ENCODE results near the gene KLHDC1. TPM values are rescaled to one million over a fixed set of nuclear protein-coding genes. Genes with fewer than 3 reads are reported as not detected.

The KLHDC1 gene
- polyA plus RNA-seq, 1 of the 3 experiments (the other 2 are of a cell fraction), result 0.31 TPM

DNA sequence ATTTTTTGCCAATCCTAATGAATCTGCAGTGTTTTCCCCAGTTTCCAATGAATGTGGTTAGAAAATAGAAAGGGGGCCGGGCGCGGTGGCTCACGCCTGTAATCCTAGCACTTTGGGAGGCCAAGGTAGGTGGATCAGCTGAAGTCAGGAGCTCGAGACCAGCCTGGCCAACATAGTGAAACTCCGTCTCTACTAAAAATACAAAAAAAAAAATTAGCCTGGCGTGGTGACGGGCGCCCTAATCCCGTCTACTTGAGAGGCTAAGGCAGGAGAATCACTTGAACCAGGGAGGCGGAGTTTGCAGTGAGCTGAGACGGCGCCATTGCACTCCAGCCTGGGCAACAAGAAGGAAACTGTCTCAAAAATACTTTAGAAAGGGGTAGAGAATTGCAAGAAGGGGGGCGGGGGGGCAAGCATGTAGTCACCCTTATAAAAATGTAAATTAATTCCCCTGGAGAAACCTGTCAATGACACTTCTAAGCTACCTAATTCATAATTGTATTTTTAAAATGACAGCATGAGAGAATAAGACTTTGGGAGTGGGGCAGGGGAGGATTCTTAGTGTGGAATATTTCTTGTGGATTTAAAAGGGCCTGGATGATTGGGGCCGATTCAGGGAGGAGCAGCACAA lies 76.8 kb downstream of the KLHDC1 start:
- H3K9me2 ChIP-seq, result no peaks in the 10 kb centered on the region; the same call in 1 of the 2 replicates
- H3K4me1 ChIP-seq (ENCODE audit: control insufficient read depth in 1 of 2, insufficient read depth in 2 of 2, low read depth in 1 of 2, low read length in 1 of 2), result peaks cover 13 to 16% of the 10 kb centered on the region in 2 experiments; a peak in 3 of 4 replicates
- ChIA-PET POLR2A (interaction anchor here (0.7 to 1.1 kb wide), 2 partner anchors 77 to 81 kb away, joined by 3 to 5 read pairs; partner anchors contain the start of genes KLHDC1 and POLE2), CTCF (interaction anchor here (0.9 to 2.1 kb wide), 7 partner anchors 14 to 183 kb away, joined by 3 to 10 read pairs (median 3); partner anchors contain the start of gene NEMF)
- H3K4me2 ChIP-seq, result peak overlapping the region; percentile 96
- H3K27ac ChIP-seq (ENCODE audit: low read depth in 2 of 2, low read length in 1 of 2), result peak overlapping the region in 1 of 2 experiments; percentile 96; a peak in 2 of 4 replicates
- no peaks in the 10 kb centered on the region for H3K27me3 ChIP-seq (ENCODE audit: insufficient read depth)
- no peaks in the 10 kb centered on the region for H3K9me3 ChIP-seq
- peaks cover 23% of the 10 kb centered on the region for H3F3A ChIP-seq (replicated peaks; ENCODE audit: insufficient read depth)
- no peak for TF ChIP-seq FOXJ3 (CRISPR knock-in tag; IDR thresholded peaks at IDR 0.05)
- TF ChIP-seq, protein P1, sequence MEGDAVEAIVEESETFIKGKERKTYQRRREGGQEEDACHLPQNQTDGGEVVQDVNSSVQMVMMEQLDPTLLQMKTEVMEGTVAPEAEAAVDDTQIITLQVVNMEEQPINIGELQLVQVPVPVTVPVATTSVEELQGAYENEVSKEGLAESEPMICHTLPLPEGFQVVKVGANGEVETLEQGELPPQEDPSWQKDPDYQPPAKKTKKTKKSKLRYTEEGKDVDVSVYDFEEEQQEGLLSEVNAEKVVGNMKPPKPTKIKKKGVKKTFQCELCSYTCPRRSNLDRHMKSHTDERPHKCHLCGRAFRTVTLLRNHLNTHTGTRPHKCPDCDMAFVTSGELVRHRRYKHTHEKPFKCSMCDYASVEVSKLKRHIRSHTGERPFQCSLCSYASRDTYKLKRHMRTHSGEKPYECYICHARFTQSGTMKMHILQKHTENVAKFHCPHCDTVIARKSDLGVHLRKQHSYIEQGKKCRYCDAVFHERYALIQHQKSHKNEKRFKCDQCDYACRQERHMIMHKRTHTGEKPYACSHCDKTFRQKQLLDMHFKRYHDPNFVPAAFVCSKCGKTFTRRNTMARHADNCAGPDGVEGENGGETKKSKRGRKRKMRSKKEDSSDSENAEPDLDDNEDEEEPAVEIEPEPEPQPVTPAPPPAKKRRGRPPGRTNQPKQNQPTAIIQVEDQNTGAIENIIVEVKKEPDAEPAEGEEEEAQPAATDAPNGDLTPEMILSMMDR (IDR thresholded peaks at IDR 0.05), result no peak
- no peak for TF ChIP-seq GATA2 (CRISPR knock-in tag; IDR thresholded peaks at IDR 0.05)
- TF ChIP-seq MEF2A (IDR thresholded peaks at IDR 0.05; ENCODE audit: borderline replicate concordance, low read depth), result no peak
- no peak for TF ChIP-seq TAF1 (IDR thresholded peaks at IDR 0.05; ENCODE audit: borderline replicate concordance, low read depth, low read length)
- no peak for TF ChIP-seq POLR2AphosphoS5 (IDR thresholded peaks at IDR 0.05; ENCODE audit: low read depth, low read length)
- TF ChIP-seq JUND (IDR thresholded peaks at IDR 0.05), result no peak
- no peak for TF ChIP-seq SIN3A (IDR thresholded peaks at IDR 0.05; ENCODE audit: borderline replicate concordance, low read depth, low read length)
- no peak for TF ChIP-seq NFIC (IDR thresholded peaks at IDR 0.05; ENCODE audit: borderline replicate concordance)
- TF ChIP-seq, protein P2, sequence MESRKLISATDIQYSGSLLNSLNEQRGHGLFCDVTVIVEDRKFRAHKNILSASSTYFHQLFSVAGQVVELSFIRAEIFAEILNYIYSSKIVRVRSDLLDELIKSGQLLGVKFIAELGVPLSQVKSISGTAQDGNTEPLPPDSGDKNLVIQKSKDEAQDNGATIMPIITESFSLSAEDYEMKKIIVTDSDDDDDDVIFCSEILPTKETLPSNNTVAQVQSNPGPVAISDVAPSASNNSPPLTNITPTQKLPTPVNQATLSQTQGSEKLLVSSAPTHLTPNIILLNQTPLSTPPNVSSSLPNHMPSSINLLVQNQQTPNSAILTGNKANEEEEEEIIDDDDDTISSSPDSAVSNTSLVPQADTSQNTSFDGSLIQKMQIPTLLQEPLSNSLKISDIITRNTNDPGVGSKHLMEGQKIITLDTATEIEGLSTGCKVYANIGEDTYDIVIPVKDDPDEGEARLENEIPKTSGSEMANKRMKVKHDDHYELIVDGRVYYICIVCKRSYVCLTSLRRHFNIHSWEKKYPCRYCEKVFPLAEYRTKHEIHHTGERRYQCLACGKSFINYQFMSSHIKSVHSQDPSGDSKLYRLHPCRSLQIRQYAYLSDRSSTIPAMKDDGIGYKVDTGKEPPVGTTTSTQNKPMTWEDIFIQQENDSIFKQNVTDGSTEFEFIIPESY (IDR thresholded peaks at IDR 0.05; ENCODE audit: borderline replicate concordance, low read depth), result no peak
- TF ChIP-seq, protein P3, sequence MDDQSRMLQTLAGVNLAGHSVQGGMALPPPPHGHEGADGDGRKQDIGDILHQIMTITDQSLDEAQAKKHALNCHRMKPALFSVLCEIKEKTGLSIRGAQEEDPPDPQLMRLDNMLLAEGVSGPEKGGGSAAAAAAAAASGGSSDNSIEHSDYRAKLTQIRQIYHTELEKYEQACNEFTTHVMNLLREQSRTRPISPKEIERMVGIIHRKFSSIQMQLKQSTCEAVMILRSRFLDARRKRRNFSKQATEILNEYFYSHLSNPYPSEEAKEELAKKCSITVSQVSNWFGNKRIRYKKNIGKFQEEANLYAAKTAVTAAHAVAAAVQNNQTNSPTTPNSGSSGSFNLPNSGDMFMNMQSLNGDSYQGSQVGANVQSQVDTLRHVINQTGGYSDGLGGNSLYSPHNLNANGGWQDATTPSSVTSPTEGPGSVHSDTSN (IDR thresholded peaks at IDR 0.05), result no peak
- TF ChIP-seq RCOR1 (IDR thresholded peaks at IDR 0.05; ENCODE audit: low read length), result no peak
- no peak for TF ChIP-seq RFX5 (IDR thresholded peaks at IDR 0.05; ENCODE audit: low read length)
- TF ChIP-seq NRF1 (IDR thresholded peaks at IDR 0.05; ENCODE audit: low read depth, low read length), result no peak
- TF ChIP-seq RAD21 (IDR thresholded peaks at IDR 0.05; ENCODE audit: low read length), result no peak
- TF ChIP-seq, protein P4, sequence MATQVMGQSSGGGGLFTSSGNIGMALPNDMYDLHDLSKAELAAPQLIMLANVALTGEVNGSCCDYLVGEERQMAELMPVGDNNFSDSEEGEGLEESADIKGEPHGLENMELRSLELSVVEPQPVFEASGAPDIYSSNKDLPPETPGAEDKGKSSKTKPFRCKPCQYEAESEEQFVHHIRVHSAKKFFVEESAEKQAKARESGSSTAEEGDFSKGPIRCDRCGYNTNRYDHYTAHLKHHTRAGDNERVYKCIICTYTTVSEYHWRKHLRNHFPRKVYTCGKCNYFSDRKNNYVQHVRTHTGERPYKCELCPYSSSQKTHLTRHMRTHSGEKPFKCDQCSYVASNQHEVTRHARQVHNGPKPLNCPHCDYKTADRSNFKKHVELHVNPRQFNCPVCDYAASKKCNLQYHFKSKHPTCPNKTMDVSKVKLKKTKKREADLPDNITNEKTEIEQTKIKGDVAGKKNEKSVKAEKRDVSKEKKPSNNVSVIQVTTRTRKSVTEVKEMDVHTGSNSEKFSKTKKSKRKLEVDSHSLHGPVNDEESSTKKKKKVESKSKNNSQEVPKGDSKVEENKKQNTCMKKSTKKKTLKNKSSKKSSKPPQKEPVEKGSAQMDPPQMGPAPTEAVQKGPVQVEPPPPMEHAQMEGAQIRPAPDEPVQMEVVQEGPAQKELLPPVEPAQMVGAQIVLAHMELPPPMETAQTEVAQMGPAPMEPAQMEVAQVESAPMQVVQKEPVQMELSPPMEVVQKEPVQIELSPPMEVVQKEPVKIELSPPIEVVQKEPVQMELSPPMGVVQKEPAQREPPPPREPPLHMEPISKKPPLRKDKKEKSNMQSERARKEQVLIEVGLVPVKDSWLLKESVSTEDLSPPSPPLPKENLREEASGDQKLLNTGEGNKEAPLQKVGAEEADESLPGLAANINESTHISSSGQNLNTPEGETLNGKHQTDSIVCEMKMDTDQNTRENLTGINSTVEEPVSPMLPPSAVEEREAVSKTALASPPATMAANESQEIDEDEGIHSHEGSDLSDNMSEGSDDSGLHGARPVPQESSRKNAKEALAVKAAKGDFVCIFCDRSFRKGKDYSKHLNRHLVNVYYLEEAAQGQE (IDR thresholded peaks at IDR 0.05; ENCODE audit: low read depth, low read length), result no peak
- no peaks in the 10 kb centered on the region; the same call in 1 of the 2 replicates for H4K20me1 ChIP-seq (ENCODE audit: insufficient read depth)
- H3K79me2 ChIP-seq (ENCODE audit: insufficient read depth), result peaks cover 46% of the 10 kb centered on the region
- H2AFZ ChIP-seq (ENCODE audit: low read depth), result peak overlapping the region; percentile 72; the same call in 1 of the 2 replicates
- peak overlapping the region; percentile 100; the same call in 1 of the 2 replicates for H3K9ac ChIP-seq
- 48% methylated on average over 15 of the region's 15 CpGs for WGBS (ENCODE audit: low lambda C conversion rate)
- peak overlapping the region; percentile 85 to 97 for H3K4me3 ChIP-seq (ENCODE audit: low read depth in 2 of 2, low read length in 1 of 2)
- DNase-seq, result no peak
- peaks cover 14 to 27% of the 10 kb centered on the region in 2 experiments for H3K36me3 ChIP-seq (replicated peaks in 1 of 2; ENCODE audit: control insufficient read depth in 1 of 2, insufficient read depth in 2 of 2, low read length in 1 of 2)

All from SK-N-SH (cell line).